GM12892 (cell line): ENCODE measurements around the gene TYROBP. TPM values are rescaled to one million over a fixed set of nuclear protein-coding genes. Genes with fewer than 3 reads are reported as not detected.
"Not testable (repeated sequence)": the region's sequence is repeated elsewhere in the genome, so short reads cannot be mapped to it uniquely, and the experiment has no call there.

Source experiments
- DNase-seq: peaks from one replicate; pipeline ENCODE4 v3.0.0; 2011; ENCODE audit not compliant: insufficient read length
- FAIRE-seq: peaks from 2 replicates; lab custom pipeline; 2011; peaks lifted over from hg19 to GRCh38; lab: Jason Lieb, UNC
- POLR2A ChIP-seq: IDR thresholded peaks from 2 replicates; pipeline ENCODE4 v1.6.1; 2011; ENCODE audit warnings: low read depth, low read length, control low read depth
- POLR2AphosphoS5 ChIP-seq: IDR thresholded peaks from 2 replicates; pipeline ENCODE4 v1.6.1; 2011; ENCODE audit warnings: low read depth, low read length, control low read depth
- TAF1 ChIP-seq: IDR thresholded peaks from 2 replicates; pipeline ENCODE4 v1.6.1; 2011; ENCODE audit warnings: low read depth, mild to moderate bottlenecking, control low read depth, low read length, borderline replicate concordance
- polyA plus RNA-seq: library from polyadenylated mRNA; unstranded; fragments of >200 nt; gene quantifications from one replicate; pipeline ENCODE4 v1.2.1, GENCODE V29; 2012; ENCODE audit warnings: missing spikeins, inconsistent platforms; ENCODE audit not compliant: missing spikeins

Gene TYROBP
- not detected for polyA plus RNA-seq

DNA sequence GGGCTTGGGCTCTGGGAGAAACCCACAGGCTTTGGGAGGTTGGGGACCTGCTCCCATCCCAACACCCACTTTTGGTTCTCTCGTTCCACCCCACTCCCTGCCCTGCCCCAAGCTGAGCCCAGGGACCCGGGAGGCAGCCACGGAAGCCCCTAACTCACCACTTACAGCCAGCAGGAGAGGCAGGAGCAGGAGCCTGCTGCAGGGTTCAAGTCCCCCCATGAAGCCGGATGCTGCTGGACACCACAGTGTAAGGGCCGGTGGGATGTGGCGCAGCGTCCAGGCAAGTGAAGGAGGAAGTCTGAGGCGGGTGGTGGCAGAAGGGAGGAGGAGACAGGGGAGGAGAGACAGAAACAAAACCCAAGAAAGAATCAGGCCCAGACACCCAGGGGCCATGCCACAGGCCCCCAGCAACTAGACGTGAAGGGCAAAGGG is at the start of gene TYROBP:
TSS of gene TYROBP (minus strand) at position 286 of the 432 bp plus-strand sequence. CDS start at position 219, 67 bp downstream.
- TF ChIP-seq POLR2A: no peak
- FAIRE-seq: no peak
- DNase-seq: no peak

DNA sequence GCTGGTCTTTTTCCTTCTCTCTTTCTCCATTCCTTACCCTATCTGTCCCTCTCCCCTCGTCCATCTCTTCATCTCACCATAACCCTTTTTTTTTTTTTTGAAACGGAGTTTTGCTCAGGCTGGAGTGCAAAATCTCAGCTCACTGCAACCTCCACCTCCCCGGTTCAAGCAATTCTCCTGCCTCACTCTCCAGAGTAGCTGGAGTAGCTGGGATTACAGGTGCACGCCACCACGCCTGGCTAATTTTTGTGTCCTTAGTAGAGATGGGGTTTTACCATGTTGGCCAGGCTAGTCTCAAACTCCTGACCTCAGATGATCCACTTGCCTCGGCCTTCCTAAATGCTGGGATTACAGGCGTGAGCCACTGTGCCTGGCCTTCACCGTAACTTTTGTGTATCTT is 49.3 kb upstream of the TYROBP start:
- not testable (repeated sequence) for FAIRE-seq

DNA sequence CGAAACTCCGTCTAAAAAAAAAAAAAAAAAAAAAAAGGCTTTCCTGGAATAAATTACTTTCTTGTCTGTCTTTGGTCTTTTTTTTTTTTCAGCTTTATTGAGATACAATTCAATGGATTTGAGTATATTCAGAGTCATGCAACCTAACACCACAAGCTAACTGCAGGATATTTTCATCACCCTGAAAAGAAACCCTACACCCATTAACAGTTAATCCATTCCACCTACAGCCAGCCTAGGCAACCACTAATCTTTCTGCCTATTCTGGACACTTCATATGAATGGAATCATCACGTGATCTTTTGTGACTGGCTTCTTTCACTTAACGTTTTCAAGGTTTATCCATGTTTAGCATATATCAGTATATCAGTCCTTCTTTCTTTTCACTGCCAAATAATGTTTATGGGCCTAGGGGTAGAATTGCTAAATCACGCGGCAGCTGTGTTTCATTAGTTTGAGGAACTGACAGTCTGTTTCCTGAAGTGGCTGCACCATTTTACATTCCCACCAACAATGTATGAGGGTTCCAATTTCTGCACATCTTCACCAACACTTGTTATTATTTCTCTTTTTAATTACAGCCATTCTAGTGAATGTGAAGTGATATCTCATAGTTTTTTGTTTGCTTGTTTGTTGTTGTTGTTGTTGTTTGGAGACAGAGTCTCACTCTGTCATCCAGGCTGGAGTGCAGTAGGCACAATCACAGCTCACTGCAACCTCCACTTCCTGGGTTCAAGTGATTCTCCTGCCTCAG is 48.0 kb upstream of the TYROBP start:
- no peak for TF ChIP-seq POLR2A
- TF ChIP-seq TAF1: no peak
- TF ChIP-seq POLR2AphosphoS5: no peak
- FAIRE-seq (no peak), DNase-seq (no peak)

More for the DNA sequence above, 49.3 kb upstream of the TYROBP start:
- DNase-seq: not testable (repeated sequence)

DNA sequence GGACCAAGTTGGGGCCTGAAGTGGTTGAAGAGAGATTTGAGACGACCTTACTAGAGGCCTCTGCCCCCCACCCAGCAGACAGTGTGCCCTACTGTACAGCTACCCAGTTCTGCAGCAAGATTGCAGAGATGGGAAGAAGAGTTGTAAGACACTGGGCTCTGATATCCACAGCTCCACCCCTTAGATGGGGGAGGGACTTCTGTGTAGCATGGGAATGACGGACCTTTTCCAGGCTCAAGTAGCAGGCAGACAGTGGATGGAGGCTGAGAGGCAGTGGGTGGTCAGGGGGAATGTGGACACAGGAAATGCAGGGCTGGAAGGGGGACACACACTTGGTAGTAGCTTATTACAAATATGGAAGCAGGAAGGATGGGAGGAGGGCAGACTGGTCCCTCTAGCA is 41.0 kb upstream of the TYROBP start:
- TF ChIP-seq POLR2A (no peak), POLR2AphosphoS5 (no peak), TAF1 (no peak)
- FAIRE-seq: no peak

DNA sequence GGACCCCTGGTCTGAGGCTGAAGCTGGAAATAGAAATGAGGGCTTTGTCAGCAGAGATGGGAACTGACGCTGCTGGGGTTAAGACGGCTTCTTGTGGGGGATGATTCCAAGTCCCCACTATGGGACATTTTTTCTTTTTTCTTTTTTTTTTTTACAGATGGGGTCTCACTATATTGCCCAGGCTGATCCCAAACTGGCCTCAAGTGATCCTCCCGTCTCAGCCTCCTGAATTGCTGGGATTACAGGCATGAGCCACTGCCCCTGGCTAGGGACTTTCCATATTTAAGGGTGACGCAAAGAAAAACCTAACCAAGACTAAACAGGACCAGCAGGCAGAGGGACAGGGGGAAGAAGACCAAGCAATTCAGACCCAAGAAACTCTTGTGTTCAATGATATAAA is 38.1 kb upstream of the TYROBP start:
- no peak for DNase-seq
- no peak for TF ChIP-seq POLR2A
- no peak for TF ChIP-seq TAF1
- no peak for TF ChIP-seq POLR2AphosphoS5
- no peak for FAIRE-seq

More for the DNA sequence above, 41.0 kb upstream of the TYROBP start:
- DNase-seq: no peak

DNA sequence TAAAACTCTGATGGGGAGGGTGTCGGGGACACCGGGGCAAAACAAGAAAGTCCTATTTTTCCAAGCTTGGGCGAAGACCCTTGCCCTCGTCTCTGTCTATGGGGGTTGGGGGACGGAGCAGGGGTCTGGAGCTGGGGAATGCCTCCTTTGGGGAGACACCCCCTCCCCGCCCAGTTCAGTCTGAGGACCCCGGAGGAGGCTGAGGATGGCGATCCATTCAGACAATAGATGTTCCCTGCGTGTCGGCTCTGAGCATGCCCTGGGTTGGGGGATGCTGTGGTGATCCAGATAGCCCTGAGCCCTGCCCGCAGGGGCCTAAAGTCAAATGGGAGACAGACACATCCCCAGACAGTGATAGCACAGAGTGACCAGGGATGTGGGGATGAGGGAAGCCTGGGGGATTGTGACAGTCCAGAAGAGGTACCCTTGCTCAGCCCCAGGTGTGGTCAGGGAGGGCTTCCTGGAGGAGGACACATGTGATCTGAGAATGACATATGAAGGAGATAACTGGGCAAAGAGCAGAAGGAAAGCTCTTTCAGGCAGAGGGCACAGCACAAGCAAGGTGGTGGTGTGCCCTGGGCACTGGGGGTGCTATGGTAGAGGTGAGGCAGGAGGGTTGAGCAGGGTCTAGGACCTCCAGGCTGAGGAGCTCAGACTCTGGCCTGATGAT is 37.2 kb upstream of the TYROBP start:
- FAIRE-seq: no peak
- DNase-seq: no peak
- no peak for TF ChIP-seq POLR2A
- no peak for TF ChIP-seq POLR2AphosphoS5
- no peak for TF ChIP-seq TAF1

DNA sequence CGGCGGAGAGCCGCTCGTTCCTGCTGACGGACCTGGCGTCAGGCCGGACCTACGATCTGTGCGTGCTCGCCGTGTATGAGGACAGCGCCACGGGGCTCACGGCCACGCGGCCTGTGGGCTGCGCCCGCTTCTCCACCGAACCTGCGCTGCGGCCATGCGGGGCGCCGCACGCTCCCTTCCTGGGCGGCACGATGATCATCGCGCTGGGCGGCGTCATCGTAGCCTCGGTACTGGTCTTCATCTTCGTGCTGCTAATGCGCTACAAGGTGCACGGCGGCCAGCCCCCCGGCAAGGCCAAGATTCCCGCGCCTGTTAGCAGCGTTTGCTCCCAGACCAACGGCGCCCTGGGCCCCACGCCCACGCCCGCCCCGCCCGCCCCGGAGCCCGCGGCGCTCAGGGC is 36.5 kb upstream of the TYROBP start:
- TF ChIP-seq TAF1 (no peak), POLR2A (no peak), POLR2AphosphoS5 (no peak)
- FAIRE-seq (no peak), DNase-seq (no peak)

DNA sequence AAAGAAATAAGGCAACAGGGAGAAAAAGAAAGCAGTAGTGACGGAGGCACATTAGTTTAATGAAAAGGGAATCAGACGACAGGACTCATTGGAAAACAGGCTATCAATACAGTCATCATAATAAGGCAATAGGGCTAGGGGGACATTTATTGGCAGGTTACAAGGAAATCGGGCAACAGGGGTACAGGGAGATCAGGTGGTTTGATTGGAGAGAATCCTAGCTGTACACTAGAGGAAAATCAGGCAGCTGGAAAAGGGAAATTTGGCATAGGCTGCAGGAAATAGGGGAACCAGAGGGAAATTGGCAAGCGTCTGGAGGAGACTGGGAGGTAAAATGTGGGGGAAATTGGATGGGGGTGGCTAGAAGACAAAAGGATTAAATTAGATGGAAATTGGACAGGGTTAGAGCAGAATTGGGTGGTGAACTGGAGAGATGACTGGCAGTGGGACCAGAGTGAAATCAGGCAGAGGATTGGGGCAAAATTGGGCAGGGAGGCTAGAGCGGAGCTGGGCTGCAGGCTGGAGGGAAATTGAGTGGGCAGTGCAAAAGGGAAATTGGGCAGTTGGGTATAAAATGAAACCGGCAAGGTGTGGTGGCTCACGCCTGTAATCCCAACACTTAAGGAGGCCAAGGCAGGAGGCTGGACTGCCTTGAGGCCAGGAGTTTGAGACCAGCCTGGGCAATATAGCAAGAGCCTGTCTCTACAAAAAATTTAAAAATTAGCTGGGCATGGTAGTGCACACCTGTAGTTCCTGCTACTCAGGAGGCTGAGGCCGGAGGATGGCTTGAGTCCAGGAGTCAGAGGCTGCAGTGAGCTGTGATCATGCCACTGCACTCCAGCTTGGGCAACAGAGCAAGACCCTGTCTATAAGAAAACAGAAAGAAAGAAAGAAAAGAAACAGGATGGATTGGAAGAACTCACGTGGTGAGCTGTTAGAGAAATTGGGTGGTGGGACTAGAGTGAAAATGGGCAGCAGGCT is 35.5 kb upstream of the TYROBP start:
- DNase-seq (no peak), FAIRE-seq (no peak)
- TF ChIP-seq POLR2A (no peak), TAF1 (no peak), POLR2AphosphoS5 (no peak)

DNA sequence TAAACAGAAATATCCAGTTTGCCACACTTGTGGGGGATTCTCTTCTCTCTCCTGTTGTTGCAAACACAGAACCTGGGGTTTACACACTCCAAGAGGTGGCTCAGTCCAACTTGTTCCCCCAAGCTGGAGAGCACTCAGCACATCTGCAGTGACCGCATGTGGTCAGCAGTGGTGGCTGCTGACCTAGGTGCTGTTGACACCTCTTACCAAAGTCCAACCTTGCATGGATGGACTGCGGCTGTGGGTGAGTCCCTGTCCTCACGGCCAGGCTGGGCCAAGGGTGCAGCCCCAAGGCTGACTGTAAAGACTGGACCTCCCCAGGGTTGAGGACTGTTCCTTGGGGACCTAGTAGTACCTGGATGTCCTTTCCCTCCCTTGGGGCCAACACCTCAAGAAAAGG is 34.1 kb upstream of the TYROBP start:
- no peak for TF ChIP-seq POLR2A
- no peak for TF ChIP-seq TAF1
- no peak for TF ChIP-seq POLR2AphosphoS5
- DNase-seq: no peak
- no peak for FAIRE-seq

DNA sequence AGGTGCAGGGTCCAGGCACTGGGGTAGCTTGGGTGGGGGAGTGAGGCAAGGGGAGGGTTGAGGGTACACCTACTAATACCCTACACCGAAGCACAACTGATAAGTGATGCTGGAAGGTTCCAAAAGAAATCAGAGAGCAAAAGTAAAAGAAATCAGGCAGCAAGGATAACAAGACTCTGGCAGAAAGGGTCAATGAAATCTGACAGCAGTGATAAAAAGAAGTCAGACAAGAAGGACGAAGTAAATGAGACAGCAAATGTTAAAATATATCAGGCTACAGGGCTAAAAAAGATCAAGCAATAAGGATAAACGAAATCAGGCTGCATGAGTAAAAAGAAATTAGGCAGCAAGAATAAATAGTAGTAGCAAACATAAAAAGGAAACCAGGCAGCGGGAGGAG is 32.7 kb upstream of the TYROBP start:
- TF ChIP-seq POLR2A (no peak), POLR2AphosphoS5 (no peak), TAF1 (no peak)
- no peak for DNase-seq
- FAIRE-seq: no peak

DNA sequence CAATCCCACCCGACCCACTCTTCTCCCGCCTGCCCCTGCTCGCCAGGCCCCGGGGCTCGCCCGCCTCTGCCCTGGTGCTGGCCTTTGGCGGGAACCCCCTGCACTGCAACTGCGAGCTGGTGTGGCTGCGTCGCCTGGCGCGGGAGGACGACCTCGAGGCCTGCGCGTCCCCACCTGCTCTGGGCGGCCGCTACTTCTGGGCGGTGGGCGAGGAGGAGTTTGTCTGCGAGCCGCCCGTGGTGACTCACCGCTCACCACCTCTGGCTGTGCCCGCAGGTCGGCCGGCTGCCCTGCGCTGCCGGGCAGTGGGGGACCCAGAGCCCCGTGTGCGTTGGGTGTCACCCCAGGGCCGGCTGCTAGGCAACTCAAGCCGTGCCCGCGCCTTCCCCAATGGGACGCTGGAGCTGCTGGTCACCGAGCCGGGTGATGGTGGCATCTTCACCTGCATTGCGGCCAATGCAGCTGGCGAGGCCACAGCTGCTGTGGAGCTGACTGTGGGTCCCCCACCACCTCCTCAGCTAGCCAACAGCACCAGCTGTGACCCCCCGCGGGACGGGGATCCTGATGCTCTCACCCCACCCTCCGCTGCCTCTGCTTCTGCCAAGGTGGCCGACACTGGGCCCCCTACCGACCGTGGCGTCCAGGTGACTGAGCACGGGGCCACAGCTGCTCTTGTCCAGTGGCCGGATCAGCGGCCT is 32.1 kb upstream of the TYROBP start:
- DNase-seq (no peak), FAIRE-seq (no peak)
- TF ChIP-seq POLR2AphosphoS5 (no peak), POLR2A (no peak), TAF1 (no peak)
